ENCODE data around the gene PCSK1.
"Not testable (repeated sequence)": the region's sequence is repeated elsewhere in the genome, so short reads cannot be mapped to it uniquely, and the experiment has no call there.

PCSK1 gene

DNA sequence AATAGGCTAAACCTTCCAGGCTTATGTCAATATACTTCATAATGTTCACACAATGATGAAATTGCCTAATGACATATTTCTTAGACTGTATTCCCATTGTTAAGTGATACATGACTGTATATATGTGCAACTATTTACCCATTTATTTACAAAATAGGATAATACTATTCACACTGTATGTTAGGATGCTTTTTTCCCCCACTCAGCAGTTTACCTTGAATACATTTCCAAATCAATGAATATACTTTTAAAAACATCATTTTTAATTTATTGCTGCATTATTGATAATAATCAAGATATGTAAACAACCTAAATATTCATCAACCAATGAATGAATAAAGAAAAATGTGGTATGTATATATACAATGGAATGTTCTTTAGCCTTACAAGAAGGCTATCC lies 55.5 kb downstream of the PCSK1 start:
- no peaks in the 10 kb centered on the region for H3K9me3 ChIP-seq
- H3K36me3 ChIP-seq: no peaks in the 10 kb centered on the region
- DNase-seq: no peak
- TF ChIP-seq, protein P1, sequence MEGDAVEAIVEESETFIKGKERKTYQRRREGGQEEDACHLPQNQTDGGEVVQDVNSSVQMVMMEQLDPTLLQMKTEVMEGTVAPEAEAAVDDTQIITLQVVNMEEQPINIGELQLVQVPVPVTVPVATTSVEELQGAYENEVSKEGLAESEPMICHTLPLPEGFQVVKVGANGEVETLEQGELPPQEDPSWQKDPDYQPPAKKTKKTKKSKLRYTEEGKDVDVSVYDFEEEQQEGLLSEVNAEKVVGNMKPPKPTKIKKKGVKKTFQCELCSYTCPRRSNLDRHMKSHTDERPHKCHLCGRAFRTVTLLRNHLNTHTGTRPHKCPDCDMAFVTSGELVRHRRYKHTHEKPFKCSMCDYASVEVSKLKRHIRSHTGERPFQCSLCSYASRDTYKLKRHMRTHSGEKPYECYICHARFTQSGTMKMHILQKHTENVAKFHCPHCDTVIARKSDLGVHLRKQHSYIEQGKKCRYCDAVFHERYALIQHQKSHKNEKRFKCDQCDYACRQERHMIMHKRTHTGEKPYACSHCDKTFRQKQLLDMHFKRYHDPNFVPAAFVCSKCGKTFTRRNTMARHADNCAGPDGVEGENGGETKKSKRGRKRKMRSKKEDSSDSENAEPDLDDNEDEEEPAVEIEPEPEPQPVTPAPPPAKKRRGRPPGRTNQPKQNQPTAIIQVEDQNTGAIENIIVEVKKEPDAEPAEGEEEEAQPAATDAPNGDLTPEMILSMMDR (IDR thresholded peaks at IDR 0.05; ENCODE audit: low read depth, low read length): no peak
- no peak overlapping the region for H3K4me3 ChIP-seq (ENCODE audit: low read depth, low read length)
- no peaks in the 10 kb centered on the region for H3K4me1 ChIP-seq
- H3K27me3 ChIP-seq: no peaks in the 10 kb centered on the region

DNA sequence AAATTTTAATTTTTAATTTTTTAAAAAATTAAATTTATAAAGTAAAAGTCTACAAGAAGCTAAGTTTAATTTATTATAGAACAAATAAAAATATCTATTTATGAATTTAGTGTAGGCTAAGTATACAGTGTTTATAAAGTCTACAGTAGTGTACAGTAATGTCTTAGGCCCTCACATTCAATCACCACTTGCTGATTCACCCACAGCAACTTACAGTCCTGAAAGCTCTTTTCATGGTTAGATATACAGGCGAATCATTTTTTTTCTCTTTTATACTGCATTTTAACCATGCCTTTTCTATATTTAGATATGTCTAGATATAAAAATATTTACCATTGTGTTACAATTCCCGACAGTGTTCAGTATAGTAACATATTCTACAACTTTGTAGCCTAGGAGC lies 55.9 kb downstream of the PCSK1 start:
- TF ChIP-seq, protein P1 (IDR thresholded peaks at IDR 0.05; ENCODE audit: low read depth, low read length): no peak
- DNase-seq: no peak

DNA sequence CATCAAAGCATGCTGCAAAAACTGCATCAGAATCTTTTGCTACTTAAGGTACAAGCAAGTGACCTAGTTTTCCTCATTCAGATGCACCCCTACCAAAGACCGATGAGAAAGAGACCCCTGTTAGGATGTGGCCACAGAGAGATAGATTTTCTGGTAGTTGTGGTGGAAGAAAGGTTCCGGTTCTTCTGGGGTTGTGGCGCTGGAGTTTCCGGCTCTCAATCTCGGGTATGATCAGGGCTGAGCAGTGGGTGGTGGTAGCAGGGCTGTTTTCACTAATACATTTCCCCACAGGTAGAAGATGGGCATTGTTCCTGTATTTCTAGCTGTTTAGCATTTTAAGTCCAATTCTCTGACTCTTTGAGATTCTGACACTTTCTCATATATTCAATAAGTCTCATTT lies 58.4 kb downstream of the PCSK1 start:
- TF ChIP-seq, protein P1 (IDR thresholded peaks at IDR 0.05; ENCODE audit: low read depth, low read length): no peak
- no peak for DNase-seq
- Histone ChIP-seq H3K27me3 (no peaks in the 10 kb centered on the region), H3K4me3 (ENCODE audit: low read depth, low read length) (no peak overlapping the region), H3K9me3 (no peaks in the 10 kb centered on the region), H3K36me3 (no peaks in the 10 kb centered on the region), H3K4me1 (no peaks in the 10 kb centered on the region)

More for the DNA sequence above, 55.9 kb downstream of the PCSK1 start:
- Histone ChIP-seq H3K4me1 (no peaks in the 10 kb centered on the region), H3K9me3 (no peaks in the 10 kb centered on the region), H3K27me3 (no peaks in the 10 kb centered on the region), H3K4me3 (ENCODE audit: low read depth, low read length) (no peak overlapping the region), H3K36me3 (no peaks in the 10 kb centered on the region)

DNA sequence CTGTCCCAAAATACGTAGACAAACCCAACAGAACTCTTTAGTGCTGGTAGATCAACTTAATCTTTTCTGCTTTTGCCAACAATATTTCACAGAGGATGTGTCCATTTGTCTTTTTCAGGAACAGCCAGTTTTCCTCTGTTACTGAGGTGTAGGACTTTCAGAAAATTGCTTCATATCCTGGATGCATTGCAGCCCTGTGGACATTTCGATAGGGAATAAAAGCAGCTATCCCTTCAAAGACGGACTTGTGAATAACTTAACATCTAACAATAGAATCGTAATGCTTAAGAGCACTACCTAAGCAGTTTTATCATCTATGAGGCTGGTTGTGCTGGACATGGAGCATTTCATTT lies 59.7 kb downstream of the PCSK1 start:
- no peaks in the 10 kb centered on the region for H3K9me3 ChIP-seq
- H3K27me3 ChIP-seq: no peaks in the 10 kb centered on the region
- DNase-seq: no peak
- no peaks in the 10 kb centered on the region for H3K36me3 ChIP-seq
- TF ChIP-seq, protein P1 (IDR thresholded peaks at IDR 0.05; ENCODE audit: low read depth, low read length): no peak
- H3K4me3 ChIP-seq (ENCODE audit: low read depth, low read length): no peak overlapping the region
- no peaks in the 10 kb centered on the region for H3K4me1 ChIP-seq

DNA sequence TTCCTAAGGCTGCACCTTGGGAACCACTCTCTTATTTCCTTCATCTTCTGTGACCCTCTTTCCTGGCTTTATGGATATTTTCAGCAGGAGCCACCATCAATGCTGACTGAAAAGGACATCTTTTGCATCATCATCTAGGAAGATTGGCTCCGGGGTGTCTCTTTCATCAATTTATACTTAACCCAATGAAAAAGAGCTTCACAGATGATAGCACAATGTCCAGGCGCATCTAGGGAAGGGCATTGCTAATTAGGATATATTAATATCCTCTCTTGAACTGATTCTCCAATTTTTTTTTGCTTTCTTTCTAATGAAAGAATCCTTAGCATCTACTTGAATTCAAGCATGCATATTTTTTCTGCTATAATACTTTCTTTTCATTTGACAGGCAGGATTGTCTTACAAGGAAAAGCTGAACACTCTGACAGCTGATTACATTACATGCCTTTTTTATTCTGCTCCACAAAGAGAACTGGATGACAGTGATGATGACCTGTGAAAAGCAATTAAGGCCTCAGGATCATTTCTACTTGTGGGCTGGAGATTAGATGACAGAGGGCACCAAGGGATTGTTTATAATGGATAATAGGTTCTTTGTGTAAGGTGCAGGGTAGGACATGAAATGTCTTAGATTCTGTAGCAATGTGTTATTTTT lies 60.2 kb downstream of the PCSK1 start:
- Histone ChIP-seq H3K4me1 (no peaks in the 10 kb centered on the region), H3K9me3 (no peaks in the 10 kb centered on the region), H3K27me3 (no peaks in the 10 kb centered on the region), H3K4me3 (ENCODE audit: low read depth, low read length) (no peak overlapping the region), H3K36me3 (no peaks in the 10 kb centered on the region)
- TF ChIP-seq, protein P1 (IDR thresholded peaks at IDR 0.05; ENCODE audit: low read depth, low read length): no peak
- DNase-seq: no peak

DNA sequence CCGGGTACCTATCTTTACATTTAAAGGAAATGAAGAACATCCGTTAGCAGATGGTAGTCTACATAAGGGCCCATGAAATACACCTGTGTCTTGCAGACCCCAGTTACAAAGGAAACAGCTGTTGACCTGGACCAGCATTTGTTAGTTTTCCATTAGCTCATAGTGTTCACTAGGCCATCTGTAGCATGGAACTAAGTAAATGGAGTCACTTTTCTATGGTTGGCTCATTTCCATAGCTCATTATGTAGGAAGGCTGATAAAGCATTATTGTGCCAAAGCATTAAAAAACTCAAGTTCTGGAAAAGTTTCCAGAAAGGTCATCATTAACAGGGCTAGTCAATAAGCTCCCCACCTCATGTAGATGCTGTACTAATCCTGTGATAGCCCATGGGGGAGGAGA lies 62.1 kb downstream of the PCSK1 start:
- H3K36me3 ChIP-seq: no peaks in the 10 kb centered on the region
- H3K9me3 ChIP-seq: no peaks in the 10 kb centered on the region
- no peak overlapping the region for H3K4me3 ChIP-seq (ENCODE audit: low read depth, low read length)
- TF ChIP-seq, protein P1 (IDR thresholded peaks at IDR 0.05; ENCODE audit: low read depth, low read length): no peak
- no peaks in the 10 kb centered on the region for H3K4me1 ChIP-seq
- DNase-seq: no peak
- no peaks in the 10 kb centered on the region for H3K27me3 ChIP-seq

DNA sequence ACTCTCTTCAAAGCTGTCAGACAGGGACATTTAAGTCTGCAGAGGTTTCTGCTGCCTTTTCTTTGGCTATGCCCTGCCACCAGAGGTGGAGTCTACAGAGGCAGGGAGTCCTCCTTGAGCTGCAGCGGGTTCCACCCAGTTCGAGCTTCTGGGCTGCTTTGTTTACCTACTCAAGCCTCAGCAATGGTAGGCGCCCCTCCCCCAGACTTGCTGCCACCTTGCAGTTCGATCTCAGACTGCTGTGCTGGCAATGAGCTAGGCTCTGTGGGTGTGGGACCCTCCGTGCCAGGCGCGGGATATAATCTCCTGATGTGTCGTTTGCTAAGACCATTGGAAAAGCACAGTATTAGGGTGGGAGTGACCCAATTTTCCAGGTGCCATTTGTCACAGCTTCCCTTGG lies 65.7 kb downstream of the PCSK1 start:
- not testable (repeated sequence) for H3K36me3 ChIP-seq; H3K27me3 ChIP-seq; DNase-seq; H3K4me3 ChIP-seq (ENCODE audit: low read depth, low read length); H3K4me1 ChIP-seq; H3K9me3 ChIP-seq

Measured in BE2C (cell line).